GM19239 (cell line): ENCODE data around the gene UNC119.
A peak's percentile ranks its signal among the peaks of the same experiment; 100 is the strongest.

Experiments
- DNase-seq: peaks from one replicate; pipeline ENCODE4 v3.0.0; 2011; ENCODE audit warnings: low spot score; ENCODE audit not compliant: insufficient read length
- FAIRE-seq: peaks from 2 replicates; lab custom pipeline; 2011; peaks lifted over from hg19 to GRCh38; lab: Jason Lieb, UNC

The UNC119 gene

DNA sequence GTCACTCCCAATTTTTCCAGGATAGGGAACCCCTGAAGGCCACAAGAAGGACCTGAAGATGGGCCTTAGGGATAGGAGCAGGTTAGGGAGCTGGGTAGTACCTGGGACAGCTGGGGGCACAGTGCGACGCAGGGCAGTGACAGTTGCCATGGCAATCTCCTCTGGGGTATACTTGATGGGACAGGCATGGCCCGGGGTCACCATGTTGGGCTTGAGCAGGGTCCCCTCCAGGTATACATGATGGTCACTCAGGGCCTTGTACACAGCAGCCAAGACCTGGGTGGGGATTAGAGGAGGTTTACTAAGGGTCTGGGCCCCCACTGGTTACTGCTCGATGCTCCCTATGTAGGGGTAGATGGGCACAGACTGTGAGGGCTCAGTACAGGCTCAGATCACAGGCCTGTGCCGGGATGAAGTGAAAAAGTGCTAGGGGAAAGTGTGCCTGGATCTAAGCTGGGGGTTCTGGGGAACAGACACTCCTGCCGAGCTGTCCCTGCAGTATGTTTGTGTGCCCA lies 21.6 kb upstream of the UNC119 start:
- FAIRE-seq (no peak), DNase-seq (no peak)

DNA sequence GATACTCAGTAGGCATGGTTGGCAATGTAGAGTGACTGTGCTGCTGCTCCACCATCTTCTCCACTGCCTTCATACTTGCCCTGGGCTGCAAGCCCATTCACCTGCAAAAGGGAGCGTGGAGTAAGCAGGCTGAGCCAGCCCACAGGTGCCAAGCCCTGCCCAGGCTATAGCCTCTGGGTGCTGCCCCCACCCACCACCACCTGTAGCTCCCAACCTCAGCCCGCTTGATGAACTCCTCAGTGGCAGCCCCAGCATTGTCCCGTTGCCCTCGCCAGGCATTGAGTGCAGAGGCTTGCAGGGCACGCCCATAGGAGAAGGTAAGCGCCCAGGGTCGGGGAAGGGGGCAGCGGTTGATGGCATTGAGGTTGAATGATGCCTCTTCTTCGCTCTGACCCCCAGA lies 21.1 kb upstream of the UNC119 start:
- no peak for DNase-seq
- no peak for FAIRE-seq

DNA sequence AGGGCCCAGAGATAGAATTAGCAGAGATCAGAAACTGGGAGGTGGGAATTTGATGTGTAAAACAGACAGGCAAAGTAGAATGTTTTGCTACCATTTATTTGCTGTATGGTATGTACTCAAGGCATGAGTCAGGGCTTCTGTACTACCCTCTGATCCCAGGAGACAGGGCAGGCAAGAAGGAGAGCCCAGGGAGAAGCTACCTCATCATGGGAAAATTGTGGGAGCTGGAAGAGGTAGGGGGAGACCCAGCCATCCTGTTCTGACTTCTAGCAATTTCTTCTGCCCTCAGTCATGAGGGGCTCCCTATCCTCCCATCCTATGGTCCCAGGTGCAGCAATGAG lies 20.6 kb upstream of the UNC119 start:
- DNase-seq, result no peak
- no peak for FAIRE-seq

DNA sequence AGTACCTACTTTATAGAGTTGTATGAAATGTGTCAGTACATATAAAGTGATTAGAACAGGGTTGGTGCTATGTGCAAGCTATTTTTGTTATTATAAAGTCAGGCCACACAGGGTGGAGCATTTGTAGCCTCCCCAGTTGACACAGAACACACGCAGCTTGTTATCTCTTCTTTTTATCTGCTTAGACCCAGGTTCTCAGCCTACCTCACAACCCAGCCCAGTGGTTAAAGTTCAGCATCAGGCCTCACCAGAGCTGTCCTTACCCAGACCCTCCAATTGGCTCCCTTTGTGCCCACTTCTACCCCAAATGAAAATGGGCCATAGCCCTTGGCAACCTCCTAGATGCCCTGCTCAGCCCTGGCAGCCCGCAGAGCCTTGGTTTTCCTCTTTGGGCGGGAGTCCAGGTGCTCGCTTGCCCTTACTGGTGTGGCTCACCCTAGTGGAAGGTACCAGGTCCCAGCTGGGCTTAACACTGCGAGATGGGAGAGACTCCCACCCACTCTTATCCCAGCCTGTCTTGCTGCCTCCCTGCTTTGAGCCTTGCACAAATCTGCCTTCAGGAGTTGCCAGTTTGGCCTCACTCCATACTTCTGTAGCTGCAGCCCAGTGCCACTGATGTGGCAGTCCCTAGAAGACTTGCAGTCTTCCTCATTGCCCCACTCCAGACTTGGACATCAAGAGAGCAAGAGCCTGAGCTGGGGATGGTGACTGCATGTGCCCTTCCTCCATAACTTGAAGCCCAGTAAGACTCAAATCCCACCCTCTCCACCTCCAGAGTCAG lies 20.0 kb upstream of the UNC119 start:
- no peak for DNase-seq
- FAIRE-seq, result no peak

DNA sequence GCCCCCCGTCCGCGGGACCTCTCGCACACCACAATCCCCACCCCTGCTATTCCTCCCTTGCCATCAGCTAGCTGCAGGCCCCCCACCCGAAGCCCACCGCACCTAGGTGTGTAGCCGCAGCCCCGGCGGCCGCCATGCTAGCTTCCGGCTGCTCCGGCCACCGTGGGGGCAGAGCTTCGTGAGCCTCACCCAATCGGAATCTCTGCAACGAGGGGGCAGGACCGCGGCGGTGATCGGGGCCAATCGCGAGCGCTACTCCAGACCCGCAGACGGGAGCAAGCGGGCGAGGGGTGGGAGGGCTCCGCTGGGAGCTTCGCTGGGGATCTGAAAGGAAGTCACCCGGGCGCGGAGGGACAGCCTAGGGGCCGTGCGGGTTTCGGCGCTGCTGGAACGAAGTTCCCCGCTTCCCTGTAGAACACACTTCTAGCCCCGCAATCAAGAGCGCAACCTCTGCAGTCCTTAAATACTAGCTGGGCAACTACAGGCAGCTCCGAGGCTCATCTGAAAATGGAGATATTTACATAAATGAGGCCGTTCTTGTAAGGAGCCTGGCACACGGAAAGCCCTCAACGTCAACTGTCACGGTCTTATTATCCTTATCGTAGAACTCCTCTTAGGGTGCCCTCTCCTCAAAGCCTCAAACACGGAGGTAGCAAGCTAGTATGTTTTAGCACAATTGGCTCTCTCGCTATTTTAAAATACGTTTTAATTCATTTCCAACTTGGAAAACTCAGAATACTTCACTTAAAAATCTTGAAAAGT lies 19.1 kb upstream of the UNC119 start, which contains the start of gene PIGS:
PIGS (minus strand) TSS at position 164 of the 762 bp plus-strand sequence; CDS start at position 136, 28 bp downstream.
- DNase-seq (peak; percentile 86), FAIRE-seq (peak; percentile 99)

DNA sequence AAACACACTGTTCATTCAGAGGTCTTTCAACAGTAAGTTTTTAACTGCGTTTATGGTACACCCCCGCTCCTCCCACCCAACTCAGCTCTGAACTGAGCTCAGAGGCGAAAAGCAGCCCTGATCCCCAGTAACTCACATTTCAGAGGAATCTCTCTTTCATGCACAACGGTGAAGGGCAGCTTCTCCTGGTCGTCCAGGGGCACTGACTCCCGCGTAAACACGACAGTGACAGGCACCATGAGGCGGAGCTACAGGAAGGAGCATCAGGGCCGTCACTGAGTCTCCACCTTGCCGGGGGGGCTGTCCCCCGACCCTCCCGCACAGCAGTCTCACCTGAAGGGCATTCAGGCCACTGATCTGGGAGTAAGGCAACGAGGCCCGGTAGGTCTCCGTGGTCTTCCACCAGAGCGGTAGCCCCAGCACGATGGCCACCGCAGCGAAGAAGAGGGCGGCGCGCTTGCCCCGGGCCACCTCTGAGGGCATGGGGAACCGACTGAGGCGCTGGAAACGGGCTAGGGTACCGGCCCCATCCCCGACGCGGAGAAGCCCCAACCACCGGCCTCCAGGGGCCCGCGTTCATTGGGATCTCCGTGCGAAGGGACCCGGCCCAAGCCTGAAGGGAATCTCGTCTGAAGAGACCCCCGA lies 18.4 kb upstream of the UNC119 start:
- DNase-seq, result no peak
- FAIRE-seq, result peak; percentile 68

DNA sequence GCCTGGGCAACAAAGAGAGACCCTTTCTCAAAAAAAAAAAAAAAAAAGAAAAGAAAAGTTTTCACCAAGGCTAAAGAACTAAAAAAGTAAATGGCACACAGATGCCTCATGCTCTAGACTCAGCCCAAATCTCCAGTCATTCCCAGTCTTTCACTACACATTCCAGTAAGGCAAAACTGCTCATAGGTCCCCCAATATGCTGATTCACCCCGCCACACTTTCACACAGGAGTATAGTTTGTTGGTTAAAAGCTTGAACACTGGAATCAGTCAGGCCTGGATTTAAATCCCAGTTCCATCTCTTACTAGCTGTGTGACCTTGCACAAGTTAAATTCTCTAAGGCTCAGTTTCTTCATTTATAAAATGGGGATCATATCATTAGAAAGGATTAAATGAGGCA lies 17.0 kb upstream of the UNC119 start:
- no peak for DNase-seq
- no peak for FAIRE-seq

DNA sequence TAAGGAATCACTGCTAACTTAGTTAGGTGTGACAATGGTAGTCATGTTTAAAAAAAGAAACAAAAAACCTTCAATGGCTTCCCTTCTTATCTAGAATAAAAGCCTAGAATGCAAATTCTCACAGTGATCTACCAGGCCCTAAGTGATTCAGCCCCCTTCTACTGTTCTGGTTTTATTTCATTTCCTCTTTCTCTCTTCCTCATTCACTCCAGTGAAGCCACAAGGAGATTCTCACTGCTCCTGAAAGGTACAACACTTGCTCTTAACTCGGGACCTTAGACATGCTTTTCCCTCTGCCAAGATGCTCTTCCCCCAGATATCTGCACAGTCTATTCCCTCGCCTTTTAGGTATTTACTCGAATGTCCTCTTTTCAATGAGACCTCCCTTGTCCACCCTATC lies 15.2 kb upstream of the UNC119 start:
- DNase-seq (no peak), FAIRE-seq (peak; percentile 84)

DNA sequence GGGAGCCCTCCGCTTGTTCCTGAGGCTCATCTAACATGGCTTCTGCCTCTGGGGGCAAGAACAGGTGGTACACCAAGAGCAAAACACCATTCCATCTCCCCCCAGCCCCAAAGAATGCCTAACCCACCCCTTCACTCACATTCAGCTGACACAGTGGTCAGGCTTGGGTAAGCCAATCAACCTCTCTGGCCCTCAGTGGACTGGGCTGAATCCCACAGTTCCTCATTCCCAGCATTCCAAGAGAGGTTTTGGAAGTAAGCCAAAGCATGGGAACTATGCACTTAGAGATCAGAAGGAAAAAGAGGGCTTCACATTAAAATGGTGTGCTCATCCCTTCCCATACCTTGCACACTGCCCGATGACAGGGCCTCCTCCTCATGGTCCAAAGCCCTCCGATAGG lies 11.1 kb upstream of the UNC119 start:
- FAIRE-seq (no peak), DNase-seq (no peak)

DNA sequence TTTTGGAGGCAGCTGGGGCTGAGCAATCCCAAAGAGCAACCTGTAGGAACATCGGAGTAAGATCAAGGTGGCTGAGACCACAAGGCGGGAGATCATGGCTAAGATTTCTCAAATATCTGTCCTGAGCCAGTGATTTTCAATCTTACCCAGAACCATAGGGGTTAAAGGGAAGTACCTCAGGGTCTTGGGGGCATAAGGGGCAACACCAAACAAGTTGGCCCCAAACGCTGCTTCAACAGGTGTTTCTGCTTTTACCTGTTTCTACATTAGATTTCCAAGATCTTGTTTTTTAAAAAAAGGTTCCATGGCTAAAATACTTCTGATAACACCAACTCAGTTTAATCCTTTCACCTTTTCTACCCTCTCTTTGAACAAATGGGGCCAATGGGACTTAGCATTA lies 2.6 kb upstream of the UNC119 start:
- no peak for DNase-seq
- FAIRE-seq, result no peak

DNA sequence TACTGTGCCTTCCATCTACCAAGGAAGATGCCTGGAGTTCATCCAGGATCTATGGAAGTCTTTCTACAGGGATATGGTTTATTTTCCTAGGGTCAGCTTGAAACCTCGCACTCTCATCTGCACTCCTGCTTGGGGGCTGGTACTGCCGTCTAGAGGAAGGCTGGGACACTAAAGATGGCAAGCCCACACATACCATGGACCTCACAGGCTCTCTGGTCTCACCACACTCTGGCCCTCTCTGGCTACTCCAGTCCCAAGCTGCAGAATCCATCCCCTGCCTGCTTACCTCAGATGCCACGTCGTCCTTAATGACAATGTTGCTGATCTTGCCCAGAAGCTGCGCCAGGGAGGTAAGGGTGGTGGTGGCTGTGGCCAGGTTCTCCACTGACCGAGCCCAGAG lies 2.1 kb upstream of the UNC119 start:
- FAIRE-seq (no peak), DNase-seq (no peak)

DNA sequence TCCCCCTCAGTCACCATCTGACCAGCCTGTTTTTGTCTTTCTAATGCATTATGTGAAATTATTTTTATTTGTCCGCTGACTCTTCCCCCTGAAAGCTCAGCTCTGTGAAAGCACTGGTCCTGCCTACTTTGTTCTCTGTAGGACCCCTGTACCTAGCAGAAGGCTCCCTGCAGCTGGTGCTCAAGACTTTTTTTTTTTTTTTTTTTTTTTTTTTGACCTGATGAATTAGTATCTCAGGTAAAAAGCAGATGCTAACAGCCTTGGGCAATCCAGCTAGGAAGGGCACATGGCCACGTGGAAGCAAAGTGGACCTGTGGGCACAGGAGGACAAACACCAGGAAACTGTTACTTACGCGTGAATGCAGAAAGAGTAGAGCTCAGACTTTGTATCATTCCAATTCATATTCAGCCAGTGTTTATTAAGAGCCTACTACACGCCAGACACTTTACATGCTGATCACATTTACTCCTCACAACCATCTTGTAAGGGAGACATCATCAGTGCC lies 629 bp upstream of the UNC119 start:
- FAIRE-seq (no peak), DNase-seq (no peak)

DNA sequence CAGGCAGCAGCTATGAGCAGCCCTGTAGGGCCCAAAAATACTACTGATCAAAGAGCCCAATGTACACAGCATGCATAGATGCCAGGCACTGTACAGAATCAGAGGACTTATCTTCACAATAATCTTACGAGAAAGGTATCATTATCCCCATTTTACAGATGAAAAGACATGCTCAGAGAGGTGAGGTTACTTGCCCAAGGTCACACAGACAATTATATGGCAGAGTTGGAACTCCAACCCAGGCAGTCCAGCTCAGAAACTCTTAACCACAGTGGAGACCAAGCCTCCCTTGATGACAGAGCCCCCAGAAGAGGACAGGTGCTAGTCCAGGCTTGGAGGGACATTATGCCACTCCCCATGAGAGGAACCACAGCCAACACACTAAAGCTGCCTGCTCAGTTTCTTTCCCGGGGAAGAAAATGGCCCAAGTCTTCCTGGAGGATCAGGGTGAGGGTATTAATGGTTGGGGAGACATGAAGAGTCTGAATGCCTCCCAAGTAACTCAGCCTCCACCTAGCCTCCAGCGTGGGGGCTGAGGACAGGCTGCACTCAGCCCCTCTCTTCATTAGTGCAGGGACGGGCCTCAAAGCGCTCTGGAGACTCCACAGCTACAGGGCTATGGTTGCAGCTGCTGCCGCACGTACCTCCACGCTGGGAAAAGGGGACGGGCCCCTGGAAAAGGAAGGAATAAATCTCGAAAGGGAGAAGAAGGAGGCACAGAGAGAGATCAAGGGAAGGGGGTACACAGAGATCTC lies 826 bp downstream of the UNC119 start:
- peak; percentile 51 for FAIRE-seq
- DNase-seq, result no peak

DNA sequence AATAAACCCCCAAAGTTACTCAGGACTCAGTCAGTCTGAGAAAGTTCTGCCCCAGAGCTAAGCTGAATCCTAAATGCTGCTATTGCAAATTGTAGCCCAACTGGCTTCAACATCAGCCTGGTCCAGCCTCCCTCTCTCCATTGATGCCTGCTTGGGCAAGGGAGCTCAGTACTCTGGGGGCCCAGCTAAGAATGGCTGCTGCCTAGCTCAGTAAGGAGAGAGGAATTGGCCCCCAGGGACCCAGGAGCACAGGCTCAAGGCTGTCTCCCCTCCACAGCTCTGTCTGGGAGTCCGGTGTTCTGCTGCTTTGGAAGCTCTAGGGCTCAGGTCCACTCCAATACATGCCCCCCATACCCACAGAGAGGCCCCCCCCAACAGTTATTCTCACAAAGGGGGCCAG lies 1.6 kb downstream of the UNC119 start:
- no peak for FAIRE-seq
- DNase-seq, result no peak

DNA sequence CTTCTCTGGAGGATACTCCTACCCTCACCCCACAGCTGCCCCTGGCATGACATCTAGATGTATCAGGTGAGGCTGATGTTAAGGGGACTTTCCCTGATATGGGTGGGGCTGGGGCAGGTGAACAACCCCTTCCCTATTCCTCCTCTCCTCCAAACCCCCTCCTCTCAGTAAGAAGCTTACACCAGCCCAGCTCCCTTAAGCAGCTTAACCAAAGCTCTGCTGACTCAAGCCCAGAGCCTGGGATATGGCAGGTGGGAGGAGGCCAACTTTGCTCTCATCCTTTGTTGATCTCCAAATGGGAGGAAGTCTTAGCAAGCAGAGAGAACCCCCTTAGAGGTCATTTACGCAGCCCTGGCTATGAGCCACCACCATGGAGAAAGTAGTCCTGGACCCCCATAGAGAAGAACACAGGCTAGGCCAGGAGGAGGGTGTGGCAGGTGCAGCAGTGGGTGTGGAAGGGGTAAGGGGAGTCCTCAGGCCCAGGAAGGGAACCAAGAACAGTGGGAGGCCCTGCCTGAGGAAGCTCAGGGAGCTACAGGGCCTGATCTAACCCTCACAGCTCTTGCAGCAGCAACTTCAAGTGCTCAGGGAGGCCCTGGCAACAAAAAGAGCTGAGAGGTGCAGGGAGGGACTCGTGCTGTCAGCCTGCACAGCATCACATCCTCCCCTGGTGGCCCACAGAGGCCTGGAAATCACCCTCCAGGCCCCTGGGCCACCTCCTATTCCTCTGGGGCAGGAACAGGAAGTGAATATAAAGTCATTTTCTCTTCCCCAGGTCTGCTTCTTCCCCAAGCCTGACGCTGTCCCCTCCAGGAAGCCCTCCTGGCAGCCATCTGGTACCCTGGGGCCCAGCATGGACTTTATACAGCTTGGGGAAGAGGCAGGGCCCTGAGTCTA lies 2.9 kb downstream of the UNC119 start:
- FAIRE-seq (peak; percentile 68), DNase-seq (peak; percentile 61)

DNA sequence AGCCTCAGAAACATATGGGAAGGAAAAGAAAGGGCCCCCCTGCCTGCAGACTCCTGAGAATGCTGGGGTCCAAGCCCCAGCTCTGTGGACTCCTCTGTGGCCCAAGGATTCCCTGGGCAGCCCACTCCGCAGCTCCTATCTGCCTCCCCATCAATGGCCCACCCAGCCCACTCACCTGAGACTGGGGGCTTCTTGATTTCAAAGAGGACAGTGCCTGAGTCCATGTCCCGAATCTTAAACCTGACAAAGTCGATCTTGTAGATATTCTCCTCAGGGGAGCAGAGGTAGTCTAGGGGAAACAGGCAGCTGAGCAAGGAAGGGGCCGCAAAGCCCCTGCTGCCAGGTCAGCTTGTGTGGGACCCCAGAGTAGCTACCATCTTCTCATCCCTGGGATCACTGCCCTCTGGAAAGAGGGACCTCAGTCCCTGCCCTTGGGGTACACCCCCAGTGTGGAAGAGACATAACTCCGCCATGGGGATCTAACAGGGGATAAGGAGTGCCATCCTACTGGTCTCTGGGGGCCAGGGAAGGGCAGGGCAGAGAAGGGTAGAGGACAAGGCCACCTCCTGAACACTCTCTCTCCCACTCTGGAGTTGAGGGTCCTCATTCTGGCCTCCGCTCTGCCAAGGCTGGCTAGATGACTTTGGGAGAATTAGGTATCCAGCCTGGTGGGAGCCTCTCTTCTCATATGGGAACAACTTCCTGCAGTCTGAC lies 3.9 kb downstream of the UNC119 start:
- no peak for DNase-seq
- no peak for FAIRE-seq

DNA sequence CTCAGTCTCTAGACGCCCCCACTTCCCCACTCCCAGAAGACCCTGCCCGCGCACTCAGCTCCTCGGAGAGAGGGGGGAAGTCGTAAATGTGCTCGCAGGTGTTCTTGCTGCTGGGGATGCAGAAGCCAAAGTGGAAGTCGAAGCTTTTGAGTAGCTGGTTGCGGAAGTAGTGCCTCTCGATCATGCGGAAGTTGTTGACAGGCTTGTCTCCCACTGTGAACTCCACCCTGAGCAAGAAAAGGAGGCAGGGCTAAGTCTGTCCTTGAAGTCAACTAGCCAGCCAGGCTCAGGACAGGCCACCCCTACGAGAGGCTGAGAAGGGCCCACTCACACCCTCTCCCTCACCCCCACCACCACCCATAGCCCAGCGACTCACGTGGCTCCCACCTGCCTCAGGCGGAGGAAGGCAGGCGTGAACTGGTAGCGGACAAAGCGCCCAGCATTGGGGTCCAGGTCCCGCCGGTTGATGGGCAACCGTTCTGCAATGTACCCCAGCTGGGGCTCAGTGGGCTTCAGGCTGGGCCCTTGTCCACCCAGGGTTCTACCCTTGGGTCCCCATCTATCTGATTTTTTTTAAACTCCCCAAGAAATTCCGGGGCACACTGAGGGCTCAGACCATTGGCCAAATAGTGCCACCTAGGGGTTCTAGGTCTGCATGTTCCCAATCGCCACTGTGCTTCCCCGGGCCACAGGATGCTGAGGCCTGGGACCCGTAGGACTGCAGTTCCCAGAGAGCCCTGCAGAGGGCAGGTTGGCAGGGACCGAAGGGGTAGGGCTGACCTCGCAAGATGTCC lies 4.6 kb downstream of the UNC119 start:
- DNase-seq (peak; percentile 65), FAIRE-seq (peak; percentile 96)
